H1 (cell line): ENCODE data around the gene ELOVL6. TPM values are rescaled to one million over a fixed set of nuclear protein-coding genes. Genes with fewer than 3 reads are reported as not detected.

Experiments
- CTCF ChIA-PET: fragments of 300-600 bp; sonication (Branson Sonifier 250); formaldehyde crosslinking; loops from one replicate; lab custom pipeline; 2021; ENCODE audit not compliant: partially characterized antibody; lab: Charles Lee
- POLR2A ChIA-PET: fragments of 300-600 bp; sonication (Branson Sonifier 250); formaldehyde crosslinking; loops from one replicate; lab custom pipeline; 2021; ENCODE audit warnings: inconsistent platforms; ENCODE audit not compliant: partially characterized antibody; lab: Charles Lee
- DNase-seq, 2 experiments: peaks; one replicate each; pipeline versions ENCODE4 v3.0.0 to v3.0.0-alpha.2; 2010 to 2022; ENCODE audit warnings: low spot score in 2 of 2, low read depth in 1 of 2, mixed read lengths in 1 of 2
- FAIRE-seq: peaks from 2 replicates; lab custom pipeline; 2011; peaks lifted over from hg19 to GRCh38; lab: Jason Lieb, UNC
- H2AFZ ChIP-seq: 2 replicates; pipeline ENCODE4 v1.8.1; 2012; ENCODE audit warnings: low read length, inconsistent platforms
- H2AK5ac ChIP-seq: 2 replicates; pipeline ENCODE4 v1.6.1; 2013; ENCODE audit warnings: low read depth, low read length
- H2BK120ac ChIP-seq: replicated peaks from 2 replicates; pipeline ENCODE3; 2013; ENCODE audit warnings: low read depth, low read length, inconsistent platforms
- H2BK12ac ChIP-seq: 2 replicates; pipeline ENCODE4 v1.6.1; 2013; ENCODE audit warnings: low read depth, low read length
- H2BK15ac ChIP-seq: 2 replicates; pipeline ENCODE4 v1.6.1; 2013; ENCODE audit warnings: low read length
- H2BK20ac ChIP-seq: 2 replicates; pipeline ENCODE4 v1.6.1; 2013; ENCODE audit warnings: low read length
- H2BK5ac ChIP-seq: 2 replicates; pipeline ENCODE4 v1.6.1; 2013; ENCODE audit warnings: low read depth, low read length
- H3K14ac ChIP-seq: 2 replicates; pipeline ENCODE4 v1.6.1; 2013; ENCODE audit warnings: inconsistent platforms; ENCODE audit not compliant: insufficient read length
- H3K18ac ChIP-seq: 2 replicates; pipeline ENCODE4 v1.6.1; 2013; ENCODE audit warnings: low read length; ENCODE audit errors: extremely low read depth
- H3K23ac ChIP-seq: 2 replicates; pipeline ENCODE4 v1.6.1; 2013; ENCODE audit warnings: inconsistent platforms; ENCODE audit not compliant: insufficient read length
- H3K23me2 ChIP-seq: 2 replicates; pipeline ENCODE4 v1.6.1; 2013; ENCODE audit warnings: low read depth, low read length
- H3K27ac ChIP-seq: 2 replicates; pipeline ENCODE4 v1.6.1; 2011; ENCODE audit warnings: low read depth, low read length, inconsistent platforms
- H3K27me3 ChIP-seq, 4 experiments: replicated peaks in 1 of 4; 1 replicate in 1 of 4; 2 replicates in 3 of 4; pipeline versions ENCODE4 v1.6.1 to v1.8.1; 2011 to 2013; ENCODE audit warnings: low read length in 3 of 4, mild to moderate bottlenecking in 3 of 4, inconsistent platforms in 2 of 4, mixed read lengths in 2 of 4, moderate library complexity in 1 of 4; ENCODE audit not compliant: control insufficient read depth in 3 of 4, insufficient read depth in 3 of 4; ENCODE audit errors: extremely low read depth in 1 of 4
- H3K36me3 ChIP-seq, 4 experiments: 2 replicates each; pipeline versions ENCODE4 v1.6.1 to v1.8.1; 2011 to 2013; ENCODE audit warnings: mild to moderate bottlenecking in 4 of 4, low read length in 3 of 4, moderate library complexity in 2 of 4, control low read depth in 1 of 4, inconsistent platforms in 1 of 4; ENCODE audit not compliant: insufficient read depth in 4 of 4, control insufficient read depth in 2 of 4
- H3K4ac ChIP-seq: replicated peaks from 2 replicates; pipeline ENCODE3; 2013; ENCODE audit warnings: low read length, low read depth, mixed read lengths, inconsistent platforms; ENCODE audit not compliant: insufficient read length
- H3K4me1 ChIP-seq, 4 experiments: replicated peaks in 1 of 4; 1 replicate in 1 of 4; 2 replicates in 3 of 4; pipeline versions ENCODE4 v1.6.1 to v1.8.1; 2011 to 2013; ENCODE audit warnings: low read length in 3 of 4, inconsistent platforms in 2 of 4, mixed read lengths in 1 of 4; ENCODE audit not compliant: insufficient read depth in 4 of 4, control insufficient read depth in 3 of 4
- H3K4me2 ChIP-seq, 2 experiments: 2 replicates each; pipeline versions ENCODE4 v1.6.1 to v1.8.1; 2011 to 2013; ENCODE audit warnings: low read depth in 2 of 2, low read length in 2 of 2, control low read depth in 1 of 2, inconsistent platforms in 1 of 2, mild to moderate bottlenecking in 1 of 2; ENCODE audit not compliant: insufficient read depth in 1 of 2
- H3K4me3 ChIP-seq, 4 experiments: fragments of 200-600, 300-600 bp in 1 of 4; sonication (generic), shearing (Covaris generic), sonication (Bioruptor Twin) in 1 of 4; 2 replicates each; pipeline versions ENCODE4 v1.5.1 to v1.8.1; 2011 to 2016; ENCODE audit warnings: low read length in 4 of 4, low read depth in 3 of 4, control low read depth in 2 of 4, inconsistent platforms in 2 of 4, mild to moderate bottlenecking in 2 of 4, mixed read lengths in 1 of 4, moderate library complexity in 1 of 4; ENCODE audit not compliant: insufficient read depth in 2 of 4; ENCODE audit errors: extremely low read depth in 1 of 4
- H3K56ac ChIP-seq: replicated peaks from 2 replicates; pipeline ENCODE3; 2013; ENCODE audit warnings: low read depth, mild to moderate bottlenecking, mixed read lengths, low read length, inconsistent platforms; ENCODE audit not compliant: insufficient read length
- H3K79me1 ChIP-seq: 2 replicates; pipeline ENCODE4 v1.6.1; 2013; ENCODE audit warnings: low read depth, low read length, control low read depth
- H3K79me2 ChIP-seq, 2 experiments: 2 replicates each; pipeline versions ENCODE4 v1.6.1 to v1.8.1; 2012 to 2013; ENCODE audit warnings: low read length in 2 of 2, mild to moderate bottlenecking in 2 of 2, inconsistent platforms in 1 of 2; ENCODE audit not compliant: insufficient read depth in 2 of 2, control insufficient read depth in 1 of 2
- H3K9ac ChIP-seq, 4 experiments: replicated peaks in 1 of 4; 1 replicate in 1 of 4; 2 replicates in 3 of 4; pipeline versions ENCODE4 v1.6.1 to v1.8.1; 2011 to 2013; ENCODE audit warnings: low read depth in 3 of 4, low read length in 3 of 4, control low read depth in 2 of 4, mild to moderate bottlenecking in 2 of 4, moderate library complexity in 2 of 4, inconsistent platforms in 1 of 4; ENCODE audit errors: extremely low read depth in 1 of 4
- H3K9me3 ChIP-seq, 2 experiments: 2 replicates each; pipeline versions ENCODE4 v1.6.1 to v1.8.1; 2012 to 2013; ENCODE audit warnings: mild to moderate bottlenecking in 2 of 2, moderate library complexity in 2 of 2, control low read depth in 1 of 2, inconsistent platforms in 1 of 2, low read depth in 1 of 2, low read length in 1 of 2, mixed read lengths in 1 of 2; ENCODE audit not compliant: insufficient read depth in 2 of 2
- H4K20me1 ChIP-seq, 2 experiments: replicated peaks in 1 of 2; 2 replicates each; pipeline versions ENCODE3 to v1.8.1; 2011 to 2013; ENCODE audit warnings: inconsistent platforms in 2 of 2, low read length in 2 of 2, mild to moderate bottlenecking in 1 of 2; ENCODE audit not compliant: insufficient read depth in 2 of 2, control insufficient read depth in 1 of 2
- H4K5ac ChIP-seq: 2 replicates; pipeline ENCODE4 v1.6.1; 2013; ENCODE audit warnings: low read length, low read depth, mixed read lengths, inconsistent platforms; ENCODE audit not compliant: insufficient read length
- H4K8ac ChIP-seq: 2 replicates; pipeline ENCODE4 v1.8.0; 2013; ENCODE audit warnings: mild to moderate bottlenecking, moderate library complexity, low read length, inconsistent platforms; ENCODE audit not compliant: insufficient read depth; ENCODE audit errors: extremely low read depth
- H4K91ac ChIP-seq: replicated peaks from 2 replicates; pipeline ENCODE3; 2013; ENCODE audit warnings: low read length, mixed read lengths, inconsistent platforms; ENCODE audit not compliant: insufficient read length
- SIX5 ChIP-seq: IDR thresholded peaks from 2 replicates; pipeline ENCODE4 v1.6.1; 2011; ENCODE audit warnings: mild to moderate bottlenecking, low read depth, low read length
- TEAD4 ChIP-seq: IDR thresholded peaks from 2 replicates; pipeline ENCODE4 v1.6.1; 2012; ENCODE audit warnings: low read depth, low read length, inconsistent platforms, mixed read lengths
- WGBS, 2 experiments: shearing (Covaris generic) in 1 of 2; methylation state at CpG; one replicate each; pipeline versions ENCODE4 v1.1.6 to v1.1.7; 2013 to 2015; ENCODE audit warnings: low lambda C conversion rate in 2 of 2, mixed read lengths in 2 of 2, inconsistent platforms in 1 of 2, low coverage in 1 of 2, missing lambda C conversion rate in 1 of 2; ENCODE audit not compliant: insufficient replicate concordance in 2 of 2, insufficient coverage in 1 of 2, insufficient read length in 1 of 2; ENCODE audit errors: extremely low coverage in 1 of 2, missing lambda C conversion rate in 1 of 2; 5-methylcytosine and 5-hydroxymethylcytosine counted together
- polyA plus RNA-seq, 7 experiments: library from polyadenylated mRNA; depleted of rRNA in 3 of 7; stranded (reverse) in 5 of 7; unstranded in 2 of 7; fragments of >200 nt in 5 of 7; fragments of 200-250 nt in 2 of 7; gene quantifications; 1 replicate in 5 of 7; 2 replicates in 1 of 7; 4 replicates in 1 of 7; pipeline versions ENCODE4 v1.2.1 to v1.2.3, GENCODE V29; 2011 to 2013; ENCODE audit warnings: missing spikeins in 2 of 7, mixed read lengths in 2 of 7
- total RNA-seq: library from RNA; stranded (reverse); fragmentation: NEBNext Ultra II Directional; extraction: Animal tissue kit (Norgen Biotek cat#: 25700); gene quantifications from 2 replicates; pipeline ENCODE4 v1.2.1, GENCODE V29; 2021

ELOVL6 gene
- total and polyA plus RNA-seq, 2 of the 8 experiments (the other 6 are each of a cell fraction or from before 2014, with no cell fraction given): 27.8 to 86.6 TPM

DNA sequence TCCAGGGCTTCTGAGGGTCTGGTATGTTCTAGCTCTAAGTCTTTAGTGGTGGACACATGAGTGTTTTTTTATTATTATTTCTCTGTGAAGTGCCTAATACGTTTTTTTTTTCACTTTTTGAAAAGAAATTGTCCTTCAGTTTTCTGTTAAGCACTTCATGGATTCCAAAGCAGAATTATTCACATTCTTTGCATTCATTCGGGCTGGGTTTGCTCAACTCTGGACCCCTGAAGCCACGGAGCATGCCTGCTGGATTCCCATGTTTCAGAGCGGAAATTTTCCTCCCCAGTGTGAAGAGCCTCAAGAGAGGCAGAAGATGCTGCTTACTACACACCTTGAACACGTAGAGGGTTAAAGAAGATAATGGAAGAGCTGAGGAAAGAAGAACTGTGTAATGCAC is 178.3 kb downstream of the ELOVL6 start:
- no peaks in the 10 kb centered on the region for H3K79me2 ChIP-seq
- DNase-seq: no peak
- H2BK120ac ChIP-seq: no peak overlapping the region
- no peaks in the 10 kb centered on the region for H3K36me3 ChIP-seq
- 58% methylated on average over 5 of the region's 5 CpGs; no CpG with 5 or more reads in 1 of the 2 experiments for WGBS, 2 experiments
- H4K91ac ChIP-seq: no peak overlapping the region
- no peak overlapping the region for H3K27ac ChIP-seq
- no peak overlapping the region for H2AK5ac ChIP-seq
- H3K27me3 ChIP-seq: no peaks in the 10 kb centered on the region
- ChIA-PET CTCF (interaction anchor here (0.9 to 4.4 kb wide), 15 partner anchors 11 to 499 kb away, joined by 3 to 32 read pairs (median 3); no protein-coding TSS in a partner anchor), POLR2A (interaction anchor here (0.8 kb wide), 1 partner anchor 178 kb away, joined by 3 read pairs; the partner anchor contains the start of gene ELOVL6)
- TF ChIP-seq SIX5 (no peak), TEAD4 (peak; percentile 82)
- no peak overlapping the region for H2BK20ac ChIP-seq
- peaks cover 0 to 3% (median 0%) of the 10 kb centered on the region in 4 experiments; a peak in 2 of 7 replicates for H3K4me1 ChIP-seq
- no peak overlapping the region for H3K4ac ChIP-seq
- no peak overlapping the region for H3K56ac ChIP-seq
- peak overlapping the region; percentile 16 for H2AFZ ChIP-seq
- no peak for FAIRE-seq
- no peak overlapping the region for H2BK5ac ChIP-seq
- H2BK15ac ChIP-seq: no peak overlapping the region
- no peak overlapping the region; a peak in 1 of 4 replicates for H3K4me2 ChIP-seq
- H3K4me3 ChIP-seq: no peak overlapping the region
- H3K23me2 ChIP-seq: no peaks in the 10 kb centered on the region
- H3K23ac ChIP-seq: no peak overlapping the region
- H3K79me1 ChIP-seq: no peaks in the 10 kb centered on the region
- H3K14ac ChIP-seq: no peak overlapping the region
- H2BK12ac ChIP-seq: no peak overlapping the region
- H3K9me3 ChIP-seq: no peaks in the 10 kb centered on the region
- no peak overlapping the region for H4K8ac ChIP-seq
- no peaks in the 10 kb centered on the region for H4K20me1 ChIP-seq
- no peak overlapping the region for H3K18ac ChIP-seq
- H4K5ac ChIP-seq: no peak overlapping the region
- H3K9ac ChIP-seq: no peak overlapping the region
